WERI-Rb-1 (cell line): ENCODE measurements around the gene SETD1B.

Experiments used
- DNase-seq: peaks from one replicate; pipeline ENCODE4 v3.0.0-alpha.2; 2020
- H3K27ac ChIP-seq: fragments of 250-450 bp; sonication (Bioruptor Pico); 2 replicates; pipeline ENCODE4 v1.5.1; 2020; ENCODE audit warnings: mild to moderate bottlenecking, moderate library complexity
- H3K27me3 ChIP-seq: fragments of 250-450 bp; sonication (Bioruptor Pico); 2 replicates; pipeline ENCODE4 v1.5.1; 2021; ENCODE audit warnings: mild to moderate bottlenecking, low read depth, moderate library complexity; ENCODE audit not compliant: insufficient read depth, severe bottlenecking
- H3K36me3 ChIP-seq: fragments of 250-450 bp; sonication (Bioruptor Pico); 2 replicates; pipeline ENCODE4 v1.5.1; 2020; ENCODE audit warnings: mild to moderate bottlenecking, moderate library complexity
- H3K4me3 ChIP-seq: 2 replicates; pipeline ENCODE4 v1.5.1; 2011; ENCODE audit warnings: low read depth, mild to moderate bottlenecking, control low read depth, low read length
- H3K9me3 ChIP-seq: fragments of 250-450 bp; sonication (Bioruptor Pico); 2 replicates; pipeline ENCODE4 v1.5.1; 2021; ENCODE audit warnings: mild to moderate bottlenecking, moderate library complexity; ENCODE audit not compliant: severe bottlenecking
- TF ChIP-seq, protein P1 (sequence below): IDR thresholded peaks from 2 replicates; pipeline ENCODE4 v1.5.1; 2011; ENCODE audit warnings: low read depth, mild to moderate bottlenecking, control low read depth, inconsistent platforms, low read length

SETD1B gene

DNA sequence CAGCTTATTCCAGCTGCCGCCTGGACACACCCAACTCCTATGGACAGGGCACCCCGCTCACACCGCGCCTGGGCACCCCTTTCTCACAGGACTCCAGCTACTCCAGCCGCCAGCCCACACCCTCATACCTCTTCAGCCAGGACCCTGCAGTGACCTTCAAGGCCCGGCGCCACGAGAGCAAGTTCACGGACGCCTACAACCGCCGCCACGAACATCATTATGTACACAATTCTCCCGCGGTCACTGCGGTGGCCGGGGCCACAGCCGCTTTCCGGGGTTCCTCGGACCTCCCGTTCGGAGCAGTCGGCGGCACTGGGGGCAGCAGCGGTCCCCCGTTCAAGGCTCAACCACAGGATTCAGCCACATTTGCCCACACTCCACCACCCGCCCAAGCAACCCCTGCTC is 5.9 kb downstream of the SETD1B start:
- TF ChIP-seq, protein P1, sequence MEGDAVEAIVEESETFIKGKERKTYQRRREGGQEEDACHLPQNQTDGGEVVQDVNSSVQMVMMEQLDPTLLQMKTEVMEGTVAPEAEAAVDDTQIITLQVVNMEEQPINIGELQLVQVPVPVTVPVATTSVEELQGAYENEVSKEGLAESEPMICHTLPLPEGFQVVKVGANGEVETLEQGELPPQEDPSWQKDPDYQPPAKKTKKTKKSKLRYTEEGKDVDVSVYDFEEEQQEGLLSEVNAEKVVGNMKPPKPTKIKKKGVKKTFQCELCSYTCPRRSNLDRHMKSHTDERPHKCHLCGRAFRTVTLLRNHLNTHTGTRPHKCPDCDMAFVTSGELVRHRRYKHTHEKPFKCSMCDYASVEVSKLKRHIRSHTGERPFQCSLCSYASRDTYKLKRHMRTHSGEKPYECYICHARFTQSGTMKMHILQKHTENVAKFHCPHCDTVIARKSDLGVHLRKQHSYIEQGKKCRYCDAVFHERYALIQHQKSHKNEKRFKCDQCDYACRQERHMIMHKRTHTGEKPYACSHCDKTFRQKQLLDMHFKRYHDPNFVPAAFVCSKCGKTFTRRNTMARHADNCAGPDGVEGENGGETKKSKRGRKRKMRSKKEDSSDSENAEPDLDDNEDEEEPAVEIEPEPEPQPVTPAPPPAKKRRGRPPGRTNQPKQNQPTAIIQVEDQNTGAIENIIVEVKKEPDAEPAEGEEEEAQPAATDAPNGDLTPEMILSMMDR, result no peak
- Histone ChIP-seq H3K27me3 (no peaks in the 10 kb centered on the region), H3K9me3 (no peaks in the 10 kb centered on the region), H3K36me3 (peaks cover 70% of the 10 kb centered on the region), H3K4me3 (no peak overlapping the region), H3K27ac (no peak overlapping the region)
- no peak for DNase-seq

DNA sequence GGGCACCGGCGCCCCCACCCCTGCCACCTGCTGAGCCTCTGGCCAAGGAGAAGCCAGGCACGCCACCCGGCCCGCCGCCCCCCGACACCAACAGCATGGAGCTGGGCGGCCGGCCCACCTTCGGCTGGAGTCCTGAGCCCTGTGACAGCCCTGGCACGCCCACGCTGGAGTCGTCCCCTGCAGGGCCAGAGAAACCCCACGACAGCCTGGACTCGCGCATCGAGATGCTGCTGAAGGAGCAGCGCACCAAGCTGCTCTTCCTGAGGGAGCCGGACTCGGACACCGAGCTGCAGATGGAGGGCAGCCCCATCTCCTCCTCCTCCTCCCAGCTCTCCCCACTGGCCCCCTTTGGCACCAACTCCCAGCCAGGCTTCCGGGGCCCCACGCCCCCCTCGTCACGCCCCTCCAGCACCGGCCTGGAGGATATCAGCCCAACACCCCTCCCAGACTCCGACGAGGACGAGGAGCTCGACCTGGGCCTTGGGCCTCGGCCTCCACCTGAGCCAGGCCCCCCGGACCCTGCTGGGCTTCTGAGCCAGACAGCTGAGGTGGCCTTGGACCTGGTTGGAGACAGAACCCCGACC is 6.5 kb downstream of the SETD1B start:
- Histone ChIP-seq H3K4me3 (no peak overlapping the region), H3K36me3 (peaks cover 74% of the 10 kb centered on the region), H3K27me3 (no peaks in the 10 kb centered on the region), H3K27ac (no peak overlapping the region), H3K9me3 (no peaks in the 10 kb centered on the region)
- no peak for DNase-seq
- TF ChIP-seq, protein P1, result no peak

DNA sequence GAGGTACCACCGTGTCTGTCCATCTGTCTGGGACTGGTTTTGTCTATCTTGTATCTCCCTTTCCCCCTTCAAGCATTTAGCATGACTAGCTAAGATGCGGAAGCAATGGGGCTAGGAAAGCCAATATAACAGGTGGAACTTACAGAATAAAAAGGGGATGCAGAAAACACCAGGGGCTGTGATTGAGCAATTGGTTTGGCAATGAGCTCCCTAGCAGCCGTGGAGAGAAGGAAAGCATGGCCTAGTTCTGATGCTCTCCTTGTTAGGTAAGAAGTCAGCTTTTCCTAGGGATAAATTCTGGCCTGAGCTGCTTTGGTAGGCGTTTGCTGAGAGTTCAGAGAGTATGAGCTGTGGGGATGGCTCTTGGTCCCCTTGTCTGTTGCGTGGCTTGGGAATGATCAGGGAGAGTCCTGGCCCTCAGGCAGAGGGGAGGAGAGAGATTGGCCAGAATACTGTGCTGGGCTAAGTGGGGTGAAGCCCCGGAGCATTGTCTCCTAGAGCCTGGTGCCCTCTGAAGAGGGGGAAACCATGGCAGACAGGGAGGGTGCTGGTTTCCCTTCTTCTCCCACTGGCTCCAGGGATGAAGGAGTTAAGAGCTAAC is 7.1 kb downstream of the SETD1B start:
- no peak for DNase-seq
- Histone ChIP-seq H3K4me3 (no peak overlapping the region), H3K27me3 (no peaks in the 10 kb centered on the region), H3K27ac (no peak overlapping the region), H3K36me3 (peaks cover 73% of the 10 kb centered on the region), H3K9me3 (no peaks in the 10 kb centered on the region)
- TF ChIP-seq, protein P1, result no peak

DNA sequence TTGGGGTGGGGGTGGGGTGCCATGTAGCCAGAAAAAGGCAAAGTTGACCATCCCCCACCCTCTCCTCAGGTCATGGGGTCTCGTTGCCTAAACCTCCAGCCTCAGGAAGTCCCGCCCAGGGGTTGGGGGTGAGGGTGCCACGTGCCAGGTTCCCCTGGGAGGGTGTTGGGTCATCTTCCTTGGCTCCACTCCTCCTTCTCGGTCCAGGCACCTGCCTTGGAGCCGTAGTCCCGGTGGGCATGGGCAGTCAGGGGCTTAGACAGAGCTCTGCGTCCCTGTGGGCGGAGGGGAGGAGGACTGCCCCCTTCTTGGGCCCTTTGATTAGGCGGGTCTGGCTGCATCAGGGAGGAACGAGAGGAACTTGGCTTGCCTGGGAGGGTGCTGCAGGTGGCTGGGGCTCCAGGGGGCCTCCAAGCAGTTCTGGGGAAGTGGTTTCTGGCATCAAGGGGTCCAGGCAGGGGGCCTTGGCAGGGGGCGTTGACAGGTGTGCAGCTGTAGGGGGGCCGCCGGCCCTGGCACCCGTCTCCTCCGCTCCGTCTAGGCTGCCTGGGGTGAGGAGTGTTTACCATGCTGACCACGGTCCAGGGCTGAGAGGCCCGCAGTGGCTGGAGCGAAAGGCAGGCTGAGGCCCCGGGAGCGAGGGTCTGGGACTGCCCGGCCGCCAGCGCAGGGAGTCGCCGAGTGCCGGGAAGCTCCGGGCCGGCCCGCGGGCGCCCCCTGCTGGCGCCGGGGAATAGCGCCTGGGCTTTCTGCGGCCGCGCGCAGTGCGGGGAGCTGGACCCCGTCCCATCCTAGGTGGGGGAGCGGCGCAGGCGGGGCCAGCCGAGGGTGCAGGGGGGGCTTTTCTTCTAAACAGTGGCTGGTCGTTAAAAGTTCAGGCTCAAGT is 7.9 kb downstream of the SETD1B start:
- peak; percentile 67 for DNase-seq
- TF ChIP-seq, protein P1, result peak; percentile 90
- Histone ChIP-seq H3K27me3 (no peaks in the 10 kb centered on the region), H3K36me3 (peaks cover 73% of the 10 kb centered on the region), H3K9me3 (no peaks in the 10 kb centered on the region), H3K4me3 (peak overlapping the region; percentile 36), H3K27ac (no peak overlapping the region; the same call in 1 of the 2 replicates)

DNA sequence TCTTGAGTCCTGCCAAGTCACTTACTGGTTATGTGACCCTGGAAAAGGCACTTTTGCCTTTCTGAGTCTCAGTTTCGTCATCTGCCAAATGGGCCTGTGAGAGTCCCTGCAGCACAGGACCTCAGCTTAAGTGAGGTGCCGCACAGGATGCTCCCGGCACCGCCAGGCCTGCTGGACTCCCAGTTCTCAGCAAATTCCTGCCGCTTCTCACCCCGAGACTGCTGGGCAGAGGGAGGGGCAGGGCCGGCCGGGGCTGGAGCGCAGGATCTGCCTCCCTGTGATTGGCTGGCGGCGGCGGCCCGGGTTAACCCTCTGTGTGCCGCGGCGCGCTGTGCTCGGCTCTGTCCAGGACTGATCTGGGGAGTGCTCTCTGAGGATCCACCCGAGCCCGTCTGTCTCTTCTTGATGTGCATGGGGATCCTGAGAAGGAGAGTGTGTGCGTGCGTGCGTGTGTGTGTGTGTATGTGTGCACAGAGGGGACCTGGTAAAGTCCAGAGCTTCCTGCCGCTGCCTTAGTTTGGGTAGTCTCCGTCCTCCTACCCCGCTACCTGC is 8.6 kb downstream of the SETD1B start:
- H3K4me3 ChIP-seq, result peak overlapping the region; percentile 36

More for the DNA sequence above, 8.6 kb downstream of the SETD1B start:
- Histone ChIP-seq H3K27me3 (no peaks in the 10 kb centered on the region), H3K36me3 (peaks cover 77% of the 10 kb centered on the region), H3K9me3 (no peaks in the 10 kb centered on the region), H3K27ac (no peak overlapping the region)
- TF ChIP-seq, protein P1, result no peak
- DNase-seq, result no peak
